ENCODE results near the gene DDX47.

- no peak for TF ChIP-seq CTCF (IDR thresholded peaks at IDR 0.05)
- TF ChIP-seq EZH2 (IDR thresholded peaks at IDR 0.05; ENCODE audit: borderline replicate concordance, insufficient read depth, low read depth, low read length, poor library complexity, severe bottlenecking) = no peak
Measured at GRCh38 chr12:12800406-12801180, 12.6 kb upstream of the DDX47 start.

Measured in B cell (primary cell).